RPMI7951 (cell line): Measurements from ENCODE around the gene ZNF69. TPM values are rescaled to one million over a fixed set of nuclear protein-coding genes. Genes with fewer than 3 reads are reported as not detected.
"Not testable (repeated sequence)": the region's sequence is repeated elsewhere in the genome, so short reads cannot be mapped to it uniquely, and the experiment has no call there.

Source experiments
- DNase-seq: peaks from one replicate; pipeline ENCODE4 v3.0.0-alpha.2; 2012; ENCODE audit warnings: low read depth
- total RNA-seq: library from RNA; depleted of rRNA; stranded (reverse); fragments of >200 nt; shearing (Covaris generic); gene quantifications from 2 replicates; pipeline ENCODE4 v1.2.3, GENCODE V29; 2014

ZNF69 gene
- total RNA-seq, 1 experiment from 2014 or later: 17.8 TPM

GRCh38 chr19:11894851-11895250 is 7.3 kb downstream of the ZNF69 start:
- DNase-seq: no peak

DNA sequence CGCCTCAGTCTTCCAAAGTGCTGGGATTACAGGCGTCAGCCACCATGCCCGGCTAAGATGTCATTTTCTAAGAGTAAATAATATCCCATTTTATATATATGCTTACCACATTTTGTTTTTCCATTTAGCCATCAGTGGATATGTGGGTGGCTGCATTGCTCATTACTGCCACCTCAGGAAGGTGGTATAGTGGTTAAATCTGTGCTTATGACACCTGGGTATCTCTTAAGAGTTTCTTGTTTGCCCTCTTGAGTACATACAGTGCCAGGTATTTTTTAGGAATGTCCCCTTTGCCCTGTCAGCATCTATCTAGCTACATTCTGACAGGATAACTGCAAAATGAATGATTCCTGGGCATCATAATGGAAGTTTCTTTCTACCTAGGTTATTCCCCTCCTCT is 14.6 kb downstream of the ZNF69 start:
- DNase-seq: no peak

DNA sequence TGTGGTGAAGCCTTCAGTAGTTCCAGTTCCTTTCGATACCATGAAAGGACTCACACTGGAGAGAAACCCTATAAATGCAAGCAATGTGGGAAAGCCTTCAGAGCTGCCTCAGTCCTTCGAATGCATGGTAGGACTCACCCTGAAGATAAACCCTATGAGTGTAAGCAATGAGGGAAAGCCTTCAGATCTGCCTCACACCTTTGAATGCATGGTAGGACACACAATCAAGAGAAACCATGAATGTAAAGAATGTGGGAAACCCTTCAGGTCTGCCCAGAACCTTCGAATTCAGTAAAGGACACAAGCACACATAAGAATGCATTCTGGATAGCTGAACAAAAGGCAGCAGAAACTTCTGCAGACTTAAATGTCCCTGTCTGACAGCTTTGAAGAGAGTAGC is 18.3 kb downstream of the ZNF69 start:
- DNase-seq: no peak

GRCh38 chr19:11911937-11912336 is 24.4 kb downstream of the ZNF69 start:
- DNase-seq: not testable (repeated sequence)

DNA sequence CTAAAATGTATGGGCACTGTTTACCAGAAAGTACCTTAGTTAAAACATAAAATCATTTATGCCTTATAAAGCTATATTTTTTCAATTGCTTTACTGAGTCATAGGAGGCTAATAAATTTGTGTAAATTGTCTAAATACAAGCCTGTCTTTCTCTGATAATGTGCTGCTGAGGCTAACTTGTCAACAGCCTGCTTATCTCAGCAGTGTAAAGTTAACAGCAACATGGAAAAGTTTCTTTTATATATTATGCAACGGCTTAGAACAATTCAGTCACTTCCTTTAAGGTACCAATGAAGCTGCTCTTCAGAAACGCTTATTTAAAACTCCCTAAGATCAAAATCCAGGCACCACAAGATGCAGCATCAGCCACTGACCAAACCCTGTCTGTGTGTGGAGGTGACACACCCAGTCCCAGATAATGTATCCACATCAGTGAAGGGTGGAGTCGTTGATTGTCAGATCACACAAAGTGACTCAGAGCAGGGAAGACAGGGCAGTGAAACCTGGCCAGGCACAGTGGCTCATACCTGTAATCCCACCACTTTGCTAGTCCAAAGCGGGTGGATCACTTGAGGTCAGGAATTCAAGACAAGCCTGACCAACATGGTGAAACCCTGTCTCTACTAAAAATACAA is 27.0 kb downstream of the ZNF69 start:
- not testable (repeated sequence) for DNase-seq

DNA sequence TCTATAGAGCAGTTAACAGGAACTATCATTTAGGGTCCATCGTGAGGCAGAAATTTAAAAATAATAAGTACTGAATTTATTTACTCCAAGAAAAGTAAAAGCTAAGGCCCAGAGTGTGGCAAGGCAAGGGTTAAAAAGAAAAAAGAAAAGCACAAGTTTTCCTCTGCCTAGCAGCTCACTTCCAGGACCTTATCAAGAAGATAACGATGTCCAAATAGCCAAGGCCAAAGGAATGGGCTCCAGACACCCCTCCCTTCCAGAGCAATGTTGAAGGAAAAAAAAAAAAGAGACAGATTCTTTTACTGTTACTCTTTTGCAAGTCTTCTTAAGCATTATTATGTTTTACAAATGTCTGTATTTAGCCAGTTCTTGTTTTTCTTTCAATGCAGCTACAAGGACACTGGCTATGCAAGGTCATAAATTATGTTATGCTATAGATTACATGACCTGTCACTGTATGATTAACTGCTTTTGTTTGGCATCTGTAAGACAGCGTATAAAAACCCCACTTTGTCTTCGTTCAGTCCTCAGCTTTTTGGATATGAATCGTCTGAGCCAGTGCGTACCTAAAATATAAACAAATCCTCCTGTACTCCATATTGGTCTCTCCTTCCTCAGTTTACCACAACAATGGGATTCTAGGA is 34.4 kb downstream of the ZNF69 start:
- DNase-seq: no peak

DNA sequence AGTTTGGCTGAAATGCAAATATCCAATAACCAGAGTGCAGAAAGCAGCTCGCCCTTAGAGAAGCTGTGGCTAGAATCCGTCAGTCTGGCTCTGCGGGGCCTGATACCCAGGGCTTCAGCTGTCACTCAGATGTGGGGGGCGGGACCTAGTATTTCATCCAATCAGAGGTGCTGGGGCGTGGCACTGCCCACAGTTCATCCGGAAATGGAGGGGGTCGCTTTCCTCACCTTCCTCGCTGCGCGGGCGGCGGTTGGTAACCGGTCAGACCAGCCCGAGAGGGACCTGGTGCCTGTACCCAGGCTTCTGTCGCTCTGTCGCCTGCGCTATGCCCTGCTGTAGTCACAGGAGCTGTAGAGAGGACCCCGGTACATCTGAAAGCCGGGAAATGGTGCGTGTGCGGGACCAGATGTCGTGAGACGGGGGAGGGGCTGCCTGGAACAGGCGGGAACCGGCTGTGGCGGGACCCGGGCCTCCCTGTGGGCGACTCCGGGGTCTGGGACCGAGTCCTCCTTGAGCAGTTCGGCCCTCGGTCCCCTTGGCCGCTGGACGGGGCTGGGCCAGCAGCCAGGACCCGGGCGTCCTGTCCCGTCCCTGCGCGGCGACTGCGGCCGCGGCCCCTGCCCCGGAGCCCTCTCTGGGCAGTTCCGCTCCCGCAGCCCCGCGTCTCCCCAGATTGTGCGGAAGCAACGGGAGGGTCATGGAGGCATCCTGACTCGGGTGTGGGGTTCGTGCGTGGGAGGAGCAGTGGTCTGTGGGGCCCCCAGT is 37.5 kb downstream of the ZNF69 start, which contains the start of gene ZNF700:
ZNF700 (plus strand) TSS at position 222 of the 765 bp plus-strand sequence; CDS start at position 326, 104 bp downstream.
- DNase-seq: peak; percentile 91

DNA sequence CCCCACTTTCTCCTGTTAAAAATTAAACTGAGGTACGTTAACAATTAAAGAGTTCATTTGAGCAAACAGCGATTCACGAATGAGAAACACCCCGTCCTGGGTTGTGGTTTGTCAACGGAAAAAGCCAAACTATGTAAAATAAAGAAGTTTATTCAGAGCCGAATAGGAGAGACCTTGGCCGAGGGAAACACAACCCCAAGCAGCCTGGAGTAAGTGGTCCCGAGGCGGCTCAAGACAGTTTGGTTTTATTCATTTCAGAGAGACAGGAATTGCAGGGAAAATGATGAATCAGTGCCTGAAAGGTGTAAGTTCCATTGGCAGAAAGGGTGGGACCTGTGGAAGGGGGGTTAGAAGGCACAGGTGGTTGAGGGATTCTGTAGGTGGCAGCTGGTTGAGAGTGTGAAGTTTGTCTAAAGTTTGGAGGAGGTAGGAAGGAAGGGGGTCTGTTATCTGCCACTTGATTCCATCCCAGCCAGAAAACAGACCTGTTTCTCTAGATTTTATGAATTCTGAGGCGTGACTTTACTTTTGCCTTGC is 38.1 kb downstream of the ZNF69 start:
- not testable (repeated sequence) for DNase-seq

GRCh38 chr19:11927227-11927626 is 39.6 kb downstream of the ZNF69 start:
- no peak for DNase-seq

DNA sequence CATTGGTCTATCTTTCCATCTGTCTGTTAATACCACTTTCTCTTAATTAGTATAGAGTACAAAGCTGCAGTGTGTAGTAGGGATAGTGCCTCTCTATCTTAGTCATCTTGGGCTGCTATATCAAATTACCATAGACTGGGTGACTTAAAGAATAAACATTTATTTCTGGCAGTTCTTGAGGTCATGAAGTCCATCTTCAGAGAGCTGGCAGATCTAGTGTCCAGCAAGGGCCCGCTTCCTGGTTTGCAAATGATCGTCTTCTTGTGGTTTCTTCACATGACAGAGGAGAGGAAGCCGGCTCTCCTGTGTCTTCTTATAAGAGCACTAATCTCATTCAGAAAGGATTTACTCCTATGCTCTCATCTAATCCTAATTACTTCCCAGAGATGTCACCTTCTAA is 43.5 kb downstream of the ZNF69 start:
- DNase-seq: peak; percentile 88

GRCh38 chr19:11931513-11931912 is 43.9 kb downstream of the ZNF69 start:
- no peak for DNase-seq

DNA sequence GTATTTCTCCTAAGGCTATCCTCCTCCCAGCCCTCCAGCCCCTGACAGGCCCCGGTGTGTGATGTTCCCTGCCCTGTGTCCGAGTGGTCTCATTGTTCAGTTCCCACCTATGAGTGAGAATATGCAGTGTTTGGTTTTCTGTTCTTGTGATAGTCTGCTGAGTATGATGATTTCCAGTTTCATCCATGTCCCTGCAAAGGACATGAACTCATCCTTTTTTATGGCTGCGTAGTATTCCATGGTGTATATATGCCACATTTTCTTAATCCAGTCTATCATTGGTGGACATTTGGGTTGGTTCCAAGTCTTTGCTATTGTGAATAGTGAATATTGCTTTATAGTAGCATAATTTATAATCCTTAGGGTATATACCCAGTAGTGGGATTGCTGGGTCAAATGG is 48.2 kb downstream of the ZNF69 start:
- DNase-seq: not testable (repeated sequence)

- DNase-seq: not testable (repeated sequence)
Observed at GRCh38 chr19:11938383-11938782, 50.8 kb downstream of the ZNF69 start.

DNA sequence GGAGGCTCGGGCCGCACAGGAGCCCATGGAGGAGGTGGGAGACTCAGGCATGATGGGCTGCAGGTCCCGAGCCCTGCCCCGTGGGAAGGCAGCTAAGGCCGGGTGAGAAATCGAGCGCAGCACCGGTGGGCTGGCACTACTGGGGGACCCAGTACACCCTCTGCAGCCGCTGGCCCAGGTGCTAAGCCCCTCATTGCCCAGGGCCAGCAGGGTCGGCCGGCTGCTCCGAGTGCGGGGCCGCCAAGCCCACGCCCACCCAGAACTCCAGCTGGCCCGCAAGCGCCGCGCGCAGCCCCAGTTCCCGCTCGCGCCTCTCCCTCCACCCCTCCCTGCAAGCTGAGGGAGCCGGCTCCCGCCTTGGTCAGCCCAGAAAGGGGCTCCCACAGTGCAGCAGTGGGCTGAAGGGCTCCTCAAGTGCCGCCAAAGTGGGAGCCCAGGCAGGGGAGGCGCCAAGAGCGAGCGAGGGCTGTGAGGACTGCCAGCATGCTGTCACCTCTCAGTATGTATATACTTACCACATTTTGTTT is 53.8 kb downstream of the ZNF69 start:
- DNase-seq: not testable (repeated sequence)

- no peak for DNase-seq
Observed at GRCh38 chr19:11942008-11942842, 54.6 kb downstream of the ZNF69 start.

DNA sequence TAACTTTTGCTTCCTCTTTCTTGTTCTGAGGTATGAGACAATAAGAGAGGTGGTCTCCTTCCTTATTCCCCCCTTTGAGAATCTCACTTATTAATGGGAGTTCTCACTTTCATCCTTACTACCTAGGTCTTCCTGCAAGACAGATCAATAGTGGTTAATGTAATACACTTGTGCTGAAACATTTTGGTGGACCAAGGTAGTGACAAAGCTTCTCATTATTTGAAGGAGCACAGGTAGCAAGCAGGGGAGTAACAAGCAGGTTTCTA is 55.2 kb downstream of the ZNF69 start:
- DNase-seq: no peak

GRCh38 chr19:11944656-11945055 is 57.1 kb downstream of the ZNF69 start:
- no peak for DNase-seq

DNA sequence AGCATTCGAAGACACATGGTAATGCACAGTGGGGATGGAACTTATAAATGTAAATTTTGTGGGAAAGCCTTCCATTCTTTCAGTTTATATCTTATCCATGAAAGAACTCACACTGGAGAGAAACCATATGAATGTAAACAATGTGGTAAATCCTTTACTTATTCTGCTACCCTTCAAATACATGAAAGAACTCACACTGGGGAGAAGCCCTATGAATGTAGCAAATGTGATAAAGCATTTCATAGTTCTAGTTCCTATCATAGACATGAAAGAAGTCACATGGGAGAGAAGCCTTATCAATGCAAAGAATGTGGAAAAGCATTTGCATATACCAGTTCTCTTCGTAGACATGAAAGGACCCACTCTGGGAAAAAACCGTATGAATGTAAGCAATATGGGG is 61.1 kb downstream of the ZNF69 start:
- DNase-seq: no peak

DNA sequence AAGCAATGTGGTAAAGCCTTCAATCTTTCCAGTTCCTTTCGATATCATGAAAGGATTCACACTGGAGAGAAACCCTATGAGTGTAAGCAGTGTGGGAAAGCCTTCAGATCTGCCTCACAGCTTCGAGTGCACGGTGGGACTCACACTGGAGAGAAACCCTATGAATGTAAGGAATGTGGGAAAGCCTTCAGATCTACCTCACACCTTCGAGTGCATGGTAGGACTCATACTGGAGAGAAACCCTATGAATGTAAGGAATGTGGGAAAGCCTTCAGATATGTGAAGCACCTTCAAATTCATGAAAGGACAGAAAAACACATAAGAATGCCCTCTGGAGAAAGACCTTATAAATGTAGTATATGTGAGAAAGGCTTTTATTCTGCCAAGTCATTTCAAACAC is 61.6 kb downstream of the ZNF69 start:
- peak; percentile 14 for DNase-seq

GRCh38 chr19:11949614-11950080 is 62.1 kb downstream of the ZNF69 start:
- not testable (repeated sequence) for DNase-seq

- DNase-seq: no peak
Observed at GRCh38 chr19:11950312-11950711, 62.7 kb downstream of the ZNF69 start.
